A673 (cell line): ENCODE measurements around the gene TENM4. TPM values are rescaled to one million over a fixed set of nuclear protein-coding genes. Genes with fewer than 3 reads are reported as not detected.

Source experiments
- BruUV-seq: library from RNA; stranded (reverse); fragments of 400-500 nt; replicated peaks from 2 replicates; lab custom pipeline; 2021; lab: Mats Ljungman, UMichigan
- CTCF ChIA-PET: fragments of 300-600 bp; sonication (Branson Sonifier 250); formaldehyde crosslinking; loops from one replicate; lab custom pipeline; 2022; ENCODE audit warnings: antibody characterized with exemption; lab: Charles Lee
- POLR2A ChIA-PET: fragments of 300-600 bp; sonication (Branson Sonifier 250); formaldehyde crosslinking; loops from one replicate; lab custom pipeline; 2022; ENCODE audit warnings: antibody characterized with exemption; ENCODE audit not compliant: low non-redundant PET; lab: Charles Lee
- DNase-seq: peaks from one replicate; pipeline ENCODE4 v3.0.0-alpha.2; 2015; ENCODE audit warnings: low spot score
- H3K27ac ChIP-seq: fragments of 200-600 bp; sonication (generic); 2 replicates; pipeline ENCODE4 v1.5.1; 2016; ENCODE audit warnings: mixed run types, low read depth, mild to moderate bottlenecking, mixed read lengths, antibody characterized with exemption, low read length; ENCODE audit not compliant: poor library complexity, severe bottlenecking
- H3K27me3 ChIP-seq: fragments of 200-600 bp; sonication (generic); replicated peaks from 2 replicates; pipeline ENCODE4 v1.6.1; 2017; ENCODE audit warnings: mixed run types, low read depth, mild to moderate bottlenecking, mixed read lengths, antibody characterized with exemption, low read length; ENCODE audit not compliant: insufficient read depth, poor library complexity
- H3K36me3 ChIP-seq: fragments of 200-600 bp; sonication (generic); 2 replicates; pipeline ENCODE4 v1.6.1; 2016; ENCODE audit warnings: mixed run types, mild to moderate bottlenecking, mixed read lengths, antibody characterized with exemption, low read length; ENCODE audit not compliant: insufficient read depth, poor library complexity, severe bottlenecking
- H3K4me1 ChIP-seq: fragments of 200-600 bp; sonication (generic); 2 replicates; pipeline ENCODE4 v1.6.1; 2017; ENCODE audit warnings: mixed run types, mild to moderate bottlenecking, mixed read lengths, antibody characterized with exemption, low read length; ENCODE audit not compliant: insufficient read depth, poor library complexity, severe bottlenecking
- H3K4me3 ChIP-seq: fragments of 200-600 bp; sonication (generic); 2 replicates; pipeline ENCODE4 v1.5.1; 2016; ENCODE audit warnings: low read depth, mixed run types, mild to moderate bottlenecking, mixed read lengths, low read length; ENCODE audit not compliant: poor library complexity, severe bottlenecking
- H3K9me3 ChIP-seq: fragments of 200-600 bp; sonication (generic); 2 replicates; pipeline ENCODE4 v1.6.1; 2016; ENCODE audit warnings: mixed run types, low read depth, mild to moderate bottlenecking, mixed read lengths, antibody characterized with exemption, low read length; ENCODE audit not compliant: poor library complexity, severe bottlenecking
- CTCF ChIP-seq: fragments of 300-800, 200-600 bp; sonication (generic); conservative IDR thresholded peaks from 2 replicates; pipeline ENCODE4 v1.5.1; 2017; ENCODE audit warnings: low read depth, mild to moderate bottlenecking, antibody characterized with exemption, low read length, moderate library complexity, mixed read lengths
- EZH2 ChIP-seq: fragments of 200-600 bp; sonication (generic); IDR thresholded peaks from 2 replicates; pipeline ENCODE4 v1.6.1; 2017; ENCODE audit warnings: borderline replicate concordance, low read depth, mild to moderate bottlenecking, mixed read lengths, antibody characterized with exemption, low read length; ENCODE audit not compliant: poor library complexity, severe bottlenecking
- intact Hi-C: fragments of 100-400 bp; cut with micrococcal nuclease; formaldehyde crosslinking; loops from one replicate; pipeline ENCODE4 v1.10.0; 2022; ENCODE audit not compliant: unreplicated experiment
- total RNA-seq: library from RNA; stranded (reverse); gene quantifications from 2 replicates; pipeline ENCODE4 v1.2.3, GENCODE V29; 2021

Gene TENM4
- total RNA-seq, 1 experiment from 2014 or later = 0.11 TPM

- no peak overlapping the region for H3K4me3 ChIP-seq
- H3K9me3 ChIP-seq = no peaks in the 10 kb centered on the region
- H3K36me3 ChIP-seq = no peaks in the 10 kb centered on the region
- H3K4me1 ChIP-seq = no peaks in the 10 kb centered on the region
- H3K27ac ChIP-seq = no peak overlapping the region
- intact Hi-C loops = no loop called here
- H3K27me3 ChIP-seq = peaks cover 28% of the 10 kb centered on the region
- no TSS peak for BruUV-seq
- no peak for DNase-seq
- no peak for TF ChIP-seq CTCF
- no peak for TF ChIP-seq EZH2
- POLR2A ChIA-PET = no interaction called here
- CTCF ChIA-PET = no interaction called here
These were observed 678.7 kb downstream of the TENM4 start for GRCh38 chr11:78762105-78762504.

GRCh38 chr11:78759071-78759470, 681.8 kb downstream of the TENM4 start:
- intact Hi-C loops = no loop called here
- ChIA-PET CTCF (interaction anchor here (1.0 kb wide), 1 partner anchor 114 kb away, joined by 4 read pairs; no protein-coding TSS in a partner anchor), POLR2A (no interaction called here)
- no peaks in the 10 kb centered on the region for H3K4me1 ChIP-seq
- no peak for DNase-seq
- H3K9me3 ChIP-seq = no peaks in the 10 kb centered on the region
- H3K4me3 ChIP-seq = no peak overlapping the region
- peaks cover 26% of the 10 kb centered on the region for H3K27me3 ChIP-seq
- BruUV-seq = no TSS peak
- no peak overlapping the region for H3K27ac ChIP-seq
- H3K36me3 ChIP-seq = no peaks in the 10 kb centered on the region
- TF ChIP-seq EZH2 = no peak

GRCh38 chr11:78753297-78753696, 687.5 kb downstream of the TENM4 start:
- H3K4me1 ChIP-seq = no peaks in the 10 kb centered on the region
- ChIA-PET CTCF (no interaction called here), POLR2A (no interaction called here)
- no peaks in the 10 kb centered on the region for H3K9me3 ChIP-seq
- DNase-seq = no peak
- no TSS peak for BruUV-seq
- peaks cover 14% of the 10 kb centered on the region for H3K27me3 ChIP-seq
- H3K27ac ChIP-seq = no peak overlapping the region
- TF ChIP-seq CTCF (no peak), EZH2 (no peak)
- H3K4me3 ChIP-seq = no peak overlapping the region
- no peaks in the 10 kb centered on the region for H3K36me3 ChIP-seq
- intact Hi-C loops = no loop called here

GRCh38 chr11:78752494-78752893, 688.3 kb downstream of the TENM4 start:
- TF ChIP-seq EZH2 (no peak), CTCF (no peak)
- ChIA-PET CTCF (no interaction called here), POLR2A (no interaction called here)
- DNase-seq = no peak
- intact Hi-C loops = no loop called here
- Histone ChIP-seq H3K27ac (no peak overlapping the region), H3K9me3 (no peaks in the 10 kb centered on the region), H3K36me3 (no peaks in the 10 kb centered on the region), H3K27me3 (peaks cover 7% of the 10 kb centered on the region), H3K4me3 (no peak overlapping the region), H3K4me1 (no peaks in the 10 kb centered on the region)
- BruUV-seq = no TSS peak
